SK-N-SH treated with all-trans-retinoic acid at 6 μM for 48 hours (cell line): Measurements from ENCODE around the gene GTF2F2.

ENCODE experiments used
- ATAC-seq: fragments of 200-7000 bp; cut with Tn5 transposase; 3 replicates; pipeline ENCODE4 v1.9.1; 2020; ENCODE audit warnings: mild to moderate bottlenecking, moderate library complexity
- CREB5 ChIP-seq: fragments of 250-450 bp; sonication (Bioruptor Pico); IDR thresholded peaks from 2 replicates; pipeline ENCODE4 v1.5.1; 2020; ENCODE audit warnings: low read depth, mild to moderate bottlenecking, moderate library complexity

GTF2F2 gene

DNA sequence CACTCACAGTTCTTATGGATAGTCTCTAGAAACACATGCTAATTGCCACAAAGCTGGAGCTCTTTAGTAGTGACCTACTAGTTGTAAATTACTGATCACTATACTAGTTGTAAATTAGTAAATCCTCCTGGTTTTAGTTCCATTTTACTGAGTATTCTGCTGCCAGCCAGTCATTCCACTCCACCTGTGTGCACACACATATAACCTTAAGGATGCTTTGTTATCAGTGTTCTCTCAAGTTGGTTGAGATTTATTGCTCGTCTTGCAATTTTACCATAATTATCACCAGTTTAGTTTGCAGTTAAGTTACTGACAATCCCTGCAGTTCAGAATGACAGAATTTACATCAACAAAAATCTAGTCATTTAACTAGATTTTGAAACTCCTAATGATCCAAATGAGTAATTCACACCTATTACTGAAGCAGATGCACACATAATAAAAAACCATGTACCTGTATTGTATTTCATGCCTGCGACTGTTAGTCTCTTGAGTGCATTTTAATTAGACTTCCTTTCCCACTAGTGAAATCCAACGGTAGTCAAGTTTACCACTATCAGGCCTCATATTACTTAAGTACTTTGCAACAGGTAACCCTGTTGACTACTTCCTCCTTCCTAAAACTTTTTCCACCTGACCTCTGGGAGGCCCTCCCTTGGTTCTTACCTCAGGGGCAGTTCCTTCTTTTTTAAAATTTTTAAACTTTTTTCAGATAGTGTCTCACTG is 213.1 kb downstream of the GTF2F2 start:
- TF ChIP-seq CREB5 (CRISPR knock-in tag), result no peak
- no peak for ATAC-seq
